HepG2 (cell line): ENCODE data around the gene PLIN1. TPM values are rescaled to one million over a fixed set of nuclear protein-coding genes. Genes with fewer than 3 reads are reported as not detected.

Experiments
- BRCA1 ChIP-seq: sonication (generic); formaldehyde crosslinking; IDR thresholded peaks from 2 replicates; pipeline ENCODE4 v1.4.0; 2020; ENCODE audit warnings: missing genetic modification reagents
- FOXC1 ChIP-seq: sonication (generic); formaldehyde crosslinking; IDR thresholded peaks from 2 replicates; pipeline ENCODE4 v1.8.0; 2022; ENCODE audit warnings: mild to moderate bottlenecking, missing genetic modification reagents, borderline replicate concordance
- FOXK1 ChIP-seq: sonication (generic); formaldehyde crosslinking; IDR thresholded peaks from 2 replicates; pipeline ENCODE4 v1.4.0; 2020; ENCODE audit warnings: low read depth, missing genetic modification reagents, borderline replicate concordance
- GTF3A ChIP-seq: sonication (generic); formaldehyde crosslinking; conservative IDR thresholded peaks from 2 replicates; pipeline ENCODE4 v1.4.0; 2020; ENCODE audit warnings: mild to moderate bottlenecking, missing genetic modification reagents
- HMGA1 ChIP-seq: sonication (generic); formaldehyde crosslinking; conservative IDR thresholded peaks from 2 replicates; pipeline ENCODE4 v1.4.0; 2020; ENCODE audit warnings: missing genetic modification reagents
- JUN ChIP-seq: sonication (generic); formaldehyde crosslinking; IDR thresholded peaks from 2 replicates; pipeline ENCODE4 v1.4.0; 2020; ENCODE audit warnings: mild to moderate bottlenecking, missing genetic modification reagents
- MEF2D ChIP-seq: sonication (generic); formaldehyde crosslinking; IDR thresholded peaks from 2 replicates; pipeline ENCODE4 v1.5.1; 2020; ENCODE audit warnings: mild to moderate bottlenecking, missing genetic modification reagents
- NFIB ChIP-seq: sonication (generic); formaldehyde crosslinking; IDR thresholded peaks from 2 replicates; pipeline ENCODE4 v1.9.0; 2021; ENCODE audit warnings: missing genetic modification reagents, mild to moderate bottlenecking, borderline replicate concordance
- RARA ChIP-seq: IDR thresholded peaks from 2 replicates; pipeline ENCODE4 v1.6.1; 2016; ENCODE audit warnings: missing genetic modification reagents, missing compliant biosample characterization
- RNF2 ChIP-seq: fragments of 450-650 bp; conservative IDR thresholded peaks from 2 replicates; pipeline ENCODE4 v1.6.1; 2016; ENCODE audit warnings: low read depth
- TFAP4 ChIP-seq: sonication (generic); IDR thresholded peaks from 2 replicates; pipeline ENCODE4 v1.6.1; 2016; ENCODE audit warnings: low read depth, borderline replicate concordance
- ZNF501 ChIP-seq: sonication (generic); formaldehyde crosslinking; IDR thresholded peaks from 2 replicates; pipeline ENCODE4 v1.5.1; 2020; ENCODE audit warnings: mild to moderate bottlenecking, moderate library complexity, missing genetic modification reagents
- ZNF512 ChIP-seq: sonication (generic); formaldehyde crosslinking; IDR thresholded peaks from 2 replicates; pipeline ENCODE4 v1.4.0; 2020; ENCODE audit warnings: mild to moderate bottlenecking, missing genetic modification reagents
- ZNF570 ChIP-seq: sonication (generic); formaldehyde crosslinking; IDR thresholded peaks from 2 replicates; pipeline ENCODE4 v1.4.0; 2020; ENCODE audit warnings: mild to moderate bottlenecking, missing genetic modification reagents, borderline replicate concordance
- ZNF607 ChIP-seq: sonication (generic); formaldehyde crosslinking; IDR thresholded peaks from 2 replicates; pipeline ENCODE4 v1.5.1; 2020; ENCODE audit warnings: missing genetic modification reagents, mild to moderate bottlenecking, borderline replicate concordance
- ZNF615 ChIP-seq: sonication (generic); formaldehyde crosslinking; IDR thresholded peaks from 2 replicates; pipeline ENCODE4 v1.5.0; 2020; ENCODE audit warnings: mild to moderate bottlenecking, missing genetic modification reagents, borderline replicate concordance
- ZNF687 ChIP-seq: sonication (generic); formaldehyde crosslinking; IDR thresholded peaks from 2 replicates; pipeline ENCODE4 v1.5.1; 2020; ENCODE audit warnings: mild to moderate bottlenecking, missing genetic modification reagents, moderate library complexity
- ZNF768 ChIP-seq: sonication (generic); formaldehyde crosslinking; IDR thresholded peaks from 2 replicates; pipeline ENCODE4 v1.4.0; 2020; ENCODE audit warnings: missing genetic modification reagents
- ZNF776 ChIP-seq: sonication (generic); formaldehyde crosslinking; IDR thresholded peaks from 2 replicates; pipeline ENCODE4 v1.4.0; 2020; ENCODE audit warnings: mild to moderate bottlenecking, missing genetic modification reagents
- ZNF850 ChIP-seq: sonication (generic); formaldehyde crosslinking; conservative IDR thresholded peaks from 2 replicates; pipeline ENCODE4 v1.9.0; 2021; ENCODE audit warnings: mild to moderate bottlenecking, missing genetic modification reagents
- ZNF891 ChIP-seq: sonication (generic); formaldehyde crosslinking; IDR thresholded peaks from 2 replicates; pipeline ENCODE4 v1.5.0; 2020; ENCODE audit warnings: mild to moderate bottlenecking, missing genetic modification reagents
- polyA plus RNA-seq, 8 experiments: library from polyadenylated mRNA; depleted of rRNA in 3 of 8; stranded (reverse) in 7 of 8; unstranded in 1 of 8; fragments of >200 nt; fragmentation: Illumina TruSeq in 4 of 8; extraction: Trizol in 4 of 8; gene quantifications; 2 replicates each; pipeline versions ENCODE4 v1.2.1 to v1.2.3, GENCODE V29; 2011 to 2016; ENCODE audit warnings: low read depth in 4 of 8, missing spikeins in 1 of 8, mixed read lengths in 1 of 8; ENCODE audit not compliant: insufficient read depth in 1 of 8
- total RNA-seq, 5 experiments: library from RNA; depleted of rRNA; stranded (reverse); fragments of >200 nt; fragmentation: Illumina TruSeq; extraction: Trizol; gene quantifications; 2 replicates each; pipeline ENCODE4 v1.2.3, GENCODE V29; 2016; ENCODE audit warnings: low read depth in 1 of 5
- TF ChIP-seq, protein P1 (sequence below): sonication (generic); formaldehyde crosslinking; IDR thresholded peaks from 2 replicates; pipeline ENCODE4 v1.4.0; 2020; ENCODE audit warnings: missing genetic modification reagents, low read depth, mild to moderate bottlenecking, borderline replicate concordance

The PLIN1 gene
- total and polyA plus RNA-seq, 2 of the 13 experiments (the other 11 are each of a cell fraction or from before 2014, with no cell fraction given): 0.74 to 1.2 TPM

GRCh38 chr15:89690276-89691218 lies 11.4 kb upstream of the PLIN1 start, which contains the start of the genes PEX11A and WDR93 (continued):
- TF ChIP-seq ZNF768: peak; percentile 15; the same call in 1 of the 2 replicates
- TF ChIP-seq RARA (CRISPR knock-in tag): peak; percentile 28; the same call in 1 of the 2 replicates
- no peak for TF ChIP-seq ZNF615 (CRISPR knock-in tag)
- TF ChIP-seq ZNF607 (CRISPR knock-in tag): 0 out of 2 replicates have a peak, but pooled peaks have one; percentile 24
- TF ChIP-seq BRCA1: no peak; the same call in 1 of the 2 replicates
- TF ChIP-seq GTF3A: no peak
- TF ChIP-seq, protein P1, sequence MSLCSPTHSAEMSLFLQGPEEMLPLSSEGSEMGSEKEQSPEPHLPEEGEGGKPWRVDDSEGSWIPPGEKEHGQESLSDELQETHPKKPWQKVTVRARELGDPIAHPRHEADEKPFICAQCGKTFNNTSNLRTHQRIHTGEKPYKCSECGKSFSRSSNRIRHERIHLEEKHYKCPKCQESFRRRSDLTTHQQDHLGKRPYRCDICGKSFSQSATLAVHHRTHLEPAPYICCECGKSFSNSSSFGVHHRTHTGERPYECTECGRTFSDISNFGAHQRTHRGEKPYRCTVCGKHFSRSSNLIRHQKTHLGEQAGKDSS (CRISPR knock-in tag): peak; percentile 81; the same call in 1 of the 2 replicates
- peak; percentile 74 for TF ChIP-seq ZNF501 (CRISPR knock-in tag)
- TF ChIP-seq NFIB (CRISPR knock-in tag): no peak
- no peak for TF ChIP-seq ZNF850 (CRISPR knock-in tag)
- TF ChIP-seq ZNF776 (CRISPR knock-in tag): 0 out of 2 replicates have a peak, but pooled peaks have one; percentile 30
- TF ChIP-seq ZNF512 (CRISPR knock-in tag): no peak
- peak; percentile 89 for TF ChIP-seq ZNF687 (CRISPR knock-in tag)
- TF ChIP-seq FOXC1 (CRISPR knock-in tag): peak; percentile 89
- TF ChIP-seq MEF2D (CRISPR knock-in tag): no peak; the same call in 1 of the 2 replicates
- no peak for TF ChIP-seq HMGA1 (CRISPR knock-in tag)
- no peak for TF ChIP-seq JUN (CRISPR knock-in tag)
- no peak for TF ChIP-seq RNF2
- peak; percentile 68 for TF ChIP-seq ZNF891 (CRISPR knock-in tag)
- TF ChIP-seq FOXK1: no peak
- no peak for TF ChIP-seq ZNF570 (CRISPR knock-in tag)
- TF ChIP-seq TFAP4: peak; percentile 77; the same call in 1 of the 2 replicates
